CD4-positive, alpha-beta T cell treated with Interleukin-4 for 4 hours (primary cell): ENCODE data around the gene THSD7B.

Experiments used
- DNase-seq: peaks from one replicate; pipeline ENCODE4 v3.0.0-alpha.2; 2020

Gene THSD7B

GRCh38 chr2:137208431-137208891 is 443.1 kb downstream of the THSD7B start:
- no peak for DNase-seq

GRCh38 chr2:137210039-137210438 is 444.7 kb downstream of the THSD7B start:
- no peak for DNase-seq

GRCh38 chr2:137211761-137212160 is 446.4 kb downstream of the THSD7B start:
- no peak for DNase-seq

GRCh38 chr2:137220438-137220993 is 455.2 kb downstream of the THSD7B start:
- DNase-seq, result no peak

GRCh38 chr2:137221797-137222492 is 456.6 kb downstream of the THSD7B start:
- DNase-seq, result no peak

GRCh38 chr2:137223722-137224121 is 458.4 kb downstream of the THSD7B start:
- no peak for DNase-seq

GRCh38 chr2:137228566-137228965 is 463.2 kb downstream of the THSD7B start:
- no peak for DNase-seq

- no peak for DNase-seq
Measured at GRCh38 chr2:137229834-137230233, 464.5 kb downstream of the THSD7B start.

- DNase-seq, result no peak
Measured at GRCh38 chr2:137231628-137232027, 466.3 kb downstream of the THSD7B start.

- no peak for DNase-seq
Measured at GRCh38 chr2:137232076-137232475, 466.7 kb downstream of the THSD7B start.

GRCh38 chr2:137233091-137233490 is 467.7 kb downstream of the THSD7B start:
- DNase-seq, result no peak

- DNase-seq, result no peak
Measured at GRCh38 chr2:137237055-137237454, 471.7 kb downstream of the THSD7B start.

GRCh38 chr2:137238065-137238464 is 472.7 kb downstream of the THSD7B start:
- no peak for DNase-seq

- DNase-seq, result no peak
Measured at GRCh38 chr2:137249463-137250130, 484.3 kb downstream of the THSD7B start.

GRCh38 chr2:137250401-137250800 is 485.1 kb downstream of the THSD7B start:
- no peak for DNase-seq

GRCh38 chr2:137251045-137251444 is 485.7 kb downstream of the THSD7B start:
- DNase-seq, result no peak

- no peak for DNase-seq
Measured at GRCh38 chr2:137252934-137253333, 487.6 kb downstream of the THSD7B start.

GRCh38 chr2:137254052-137254451 is 488.7 kb downstream of the THSD7B start:
- no peak for DNase-seq

GRCh38 chr2:137255345-137255744 is 490.0 kb downstream of the THSD7B start:
- no peak for DNase-seq

GRCh38 chr2:137255990-137256389 is 490.6 kb downstream of the THSD7B start:
- no peak for DNase-seq

- DNase-seq, result no peak
Measured at GRCh38 chr2:137261881-137262585, 496.7 kb downstream of the THSD7B start.

- no peak for DNase-seq
Measured at GRCh38 chr2:137262594-137262993, 497.2 kb downstream of the THSD7B start.

GRCh38 chr2:137287913-137288639 is 522.7 kb downstream of the THSD7B start:
- DNase-seq, result no peak
